SK-MEL-5 (cell line): ENCODE results near the gene ARFIP1. TPM values are rescaled to one million over a fixed set of nuclear protein-coding genes. Genes with fewer than 3 reads are reported as not detected.
"Not testable (repeated sequence)": the region's sequence is repeated elsewhere in the genome, so short reads cannot be mapped to it uniquely, and the experiment has no call there.

Source experiments
- DNase-seq: peaks from one replicate; pipeline ENCODE4 v3.0.0-alpha.2; 2016; ENCODE audit warnings: low read depth, low spot score
- in situ Hi-C: cut with HindIII; loops from 2 replicates; pipeline ENCODE4 v1.10.0; 2016; ENCODE audit warnings: low sequenced_read_pairs, high pct_unique_total_duplicates, low pct_unique_long_range_greater_than_20kb
- total RNA-seq: library from RNA; depleted of rRNA; stranded (reverse); fragments of >200 nt; shearing (Covaris generic); gene quantifications from 2 replicates; pipeline ENCODE4 v1.2.3, GENCODE V29; 2014

Gene ARFIP1
- total RNA-seq, 1 experiment from 2014 or later, result 41.2 TPM

- in situ Hi-C loops, result no loop called here
- no peak for DNase-seq
Measured at GRCh38 chr4:152860046-152860445, 80.3 kb downstream of the ARFIP1 start.

- no peak for DNase-seq
- in situ Hi-C loops, result no loop called here
Measured at GRCh38 chr4:152862608-152863007, 82.9 kb downstream of the ARFIP1 start.

GRCh38 chr4:152864361-152864760, 84.6 kb downstream of the ARFIP1 start:
- in situ Hi-C loops, result no loop called here
- no peak for DNase-seq

GRCh38 chr4:152866432-152866993, 86.8 kb downstream of the ARFIP1 start:
- DNase-seq, in situ Hi-C loops: not testable (repeated sequence)

- in situ Hi-C loops, result no loop called here
- DNase-seq, result no peak
Measured at GRCh38 chr4:152870606-152871005, 90.9 kb downstream of the ARFIP1 start.

GRCh38 chr4:152875261-152875660, 95.5 kb downstream of the ARFIP1 start:
- in situ Hi-C loops, result no loop called here
- DNase-seq, result no peak

- no peak for DNase-seq
- in situ Hi-C loops, result no loop called here
Measured at GRCh38 chr4:152877868-152878267, 98.1 kb downstream of the ARFIP1 start.

GRCh38 chr4:152880263-152880662, 100.5 kb downstream of the ARFIP1 start:
- in situ Hi-C loops, result no loop called here

GRCh38 chr4:152881974-152882373, 102.2 kb downstream of the ARFIP1 start:
- in situ Hi-C loops, result no loop called here
- DNase-seq, result no peak

More at GRCh38 chr4:152880263-152880662, 100.5 kb downstream of the ARFIP1 start:
- DNase-seq, result no peak

GRCh38 chr4:152885185-152885584, 105.4 kb downstream of the ARFIP1 start:
- in situ Hi-C loops, result no loop called here
- no peak for DNase-seq

- no peak for DNase-seq
- in situ Hi-C loops, result no loop called here
Measured at GRCh38 chr4:152886201-152886600, 106.4 kb downstream of the ARFIP1 start.

- in situ Hi-C loops, result no loop called here
- no peak for DNase-seq
Measured at GRCh38 chr4:152887981-152888380, 108.2 kb downstream of the ARFIP1 start.

- DNase-seq, result no peak
- in situ Hi-C loops, result no loop called here
Measured at GRCh38 chr4:152892974-152893373, 113.2 kb downstream of the ARFIP1 start.

GRCh38 chr4:152894673-152895072, 114.9 kb downstream of the ARFIP1 start:
- DNase-seq, result no peak
- in situ Hi-C loops, result no loop called here

- no peak for DNase-seq
- in situ Hi-C loops, result no loop called here
Measured at GRCh38 chr4:152896811-152897210, 117.1 kb downstream of the ARFIP1 start.

GRCh38 chr4:152898133-152898532, 118.4 kb downstream of the ARFIP1 start:
- in situ Hi-C loops, DNase-seq: not testable (repeated sequence)

GRCh38 chr4:152898606-152899005, 118.9 kb downstream of the ARFIP1 start:
- in situ Hi-C loops, result no loop called here
- DNase-seq, result no peak

GRCh38 chr4:152900395-152900794, 120.6 kb downstream of the ARFIP1 start:
- no peak for DNase-seq
- in situ Hi-C loops, result no loop called here

GRCh38 chr4:152901205-152901604, 121.5 kb downstream of the ARFIP1 start:
- DNase-seq, result peak; percentile 4
- in situ Hi-C loops, result no loop called here

GRCh38 chr4:152903658-152904057, 123.9 kb downstream of the ARFIP1 start:
- no peak for DNase-seq
- in situ Hi-C loops, result no loop called here
